Measurements from ENCODE around the gene CDH13.

Gene CDH13

DNA sequence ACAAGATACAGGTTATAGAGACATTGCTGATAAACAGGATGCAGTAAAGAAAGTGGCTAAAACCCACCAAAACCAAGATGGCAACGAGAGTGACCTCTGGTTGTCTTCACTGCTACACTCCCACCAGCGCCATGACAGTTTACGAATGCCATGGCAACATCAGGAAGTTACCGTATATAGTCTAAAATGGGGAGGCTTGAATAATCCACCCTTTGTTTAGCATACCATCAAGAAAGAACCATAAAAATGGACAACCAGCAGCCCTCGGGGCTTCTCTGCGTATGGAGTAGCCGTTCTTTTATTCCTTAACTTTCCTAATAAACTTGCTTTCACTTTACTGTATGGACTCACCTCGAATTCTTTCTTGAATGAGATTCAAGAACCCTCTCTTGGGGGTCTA, 21.7 kb upstream of the CDH13 start:
- peaks cover 2% of the 10 kb centered on the region for H3K27me3 ChIP-seq (ENCODE audit: insufficient read depth, low read length, poor library complexity)
- DNase-seq (no peak), ATAC-seq (ENCODE audit: insufficient read depth, low read depth) (no peak)
- H3K9ac ChIP-seq (ENCODE audit: low read depth, low read length) = no peak overlapping the region
- H3K9me3 ChIP-seq (ENCODE audit: insufficient read depth, low read length, severe bottlenecking) = no peaks in the 10 kb centered on the region
- no peaks in the 10 kb centered on the region for H3K79me2 ChIP-seq (ENCODE audit: insufficient read depth, low read length)
- no peaks in the 10 kb centered on the region for H3K36me3 ChIP-seq (ENCODE audit: insufficient read depth, low read length)
- no peaks in the 10 kb centered on the region for H3K4me1 ChIP-seq (ENCODE audit: insufficient read depth, low read length)
- H2AFZ ChIP-seq (ENCODE audit: low read depth, low read length) = no peak overlapping the region
- TF ChIP-seq CTCF (IDR thresholded peaks at IDR 0.05; ENCODE audit: borderline replicate concordance, extremely low read depth, low read length, poor library complexity, severe bottlenecking) (no peak), EZH2 (IDR thresholded peaks at IDR 0.05; ENCODE audit: borderline replicate concordance, low read depth, low read length, severe bottlenecking) (no peak)
- H3K4me3 ChIP-seq (ENCODE audit: low read depth in 1 of 2, low read length in 2 of 2) = no peak overlapping the region
- H3K27ac ChIP-seq (ENCODE audit: low read length) = no peak overlapping the region
- no peaks in the 10 kb centered on the region; the same call in 1 of the 2 replicates for H4K20me1 ChIP-seq (ENCODE audit: insufficient read depth, low read length)
- H3K4me2 ChIP-seq (ENCODE audit: insufficient read depth, low read length) = no peak overlapping the region

GRCh38 chr16:82605863-82606620, 20.7 kb upstream of the CDH13 start:
- no peak overlapping the region for H2AFZ ChIP-seq (ENCODE audit: low read depth, low read length)
- H3K27ac ChIP-seq (ENCODE audit: low read length) = no peak overlapping the region
- no peaks in the 10 kb centered on the region for H3K4me1 ChIP-seq (ENCODE audit: insufficient read depth, low read length)
- H3K9ac ChIP-seq (ENCODE audit: low read depth, low read length) = no peak overlapping the region
- no peaks in the 10 kb centered on the region for H3K79me2 ChIP-seq (ENCODE audit: insufficient read depth, low read length)
- no peak overlapping the region for H3K4me3 ChIP-seq (ENCODE audit: low read depth in 1 of 2, low read length in 2 of 2)
- H4K20me1 ChIP-seq (ENCODE audit: insufficient read depth, low read length) = no peaks in the 10 kb centered on the region; the same call in 1 of the 2 replicates
- TF ChIP-seq CTCF (IDR thresholded peaks at IDR 0.05; ENCODE audit: borderline replicate concordance, extremely low read depth, low read length, poor library complexity, severe bottlenecking) (no peak), EZH2 (IDR thresholded peaks at IDR 0.05; ENCODE audit: borderline replicate concordance, low read depth, low read length, severe bottlenecking) (no peak)
- DNase-seq = no peak
- peaks cover 2% of the 10 kb centered on the region for H3K27me3 ChIP-seq (ENCODE audit: insufficient read depth, low read length, poor library complexity)
- no peak for ATAC-seq (ENCODE audit: insufficient read depth, low read depth)
- no peaks in the 10 kb centered on the region for H3K36me3 ChIP-seq (ENCODE audit: insufficient read depth, low read length)
- H3K4me2 ChIP-seq (ENCODE audit: insufficient read depth, low read length) = no peak overlapping the region
- H3K9me3 ChIP-seq (ENCODE audit: insufficient read depth, low read length, severe bottlenecking) = no peaks in the 10 kb centered on the region

DNA sequence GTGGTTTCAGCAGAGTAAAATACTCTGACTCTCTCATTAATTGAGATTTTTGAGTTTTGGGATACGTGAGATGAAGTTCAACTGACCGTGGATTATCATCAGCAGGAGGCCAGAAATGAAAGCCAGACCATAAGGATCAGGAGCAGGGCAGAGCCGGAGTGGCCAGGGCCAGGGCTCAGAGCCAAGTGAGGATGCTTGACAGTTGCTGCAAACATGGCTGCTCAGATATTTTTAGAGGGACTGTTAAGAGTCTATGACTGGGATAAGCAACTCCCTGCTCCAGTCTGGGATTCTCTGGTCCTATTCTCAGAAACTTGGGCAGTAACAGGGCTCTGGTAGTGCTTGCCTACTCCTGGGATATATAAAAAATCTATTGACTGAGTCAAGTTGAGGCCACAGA, 17.6 kb upstream of the CDH13 start:
- Histone ChIP-seq H3K4me3 (ENCODE audit: low read depth in 1 of 2, low read length in 2 of 2) (no peak overlapping the region), H3K27ac (ENCODE audit: low read length) (no peak overlapping the region), H3K9ac (ENCODE audit: low read depth, low read length) (no peak overlapping the region), H3K79me2 (ENCODE audit: insufficient read depth, low read length) (no peaks in the 10 kb centered on the region), H4K20me1 (ENCODE audit: insufficient read depth, low read length) (no peaks in the 10 kb centered on the region), H2AFZ (ENCODE audit: low read depth, low read length) (no peak overlapping the region), H3K27me3 (ENCODE audit: insufficient read depth, low read length, poor library complexity) (no peaks in the 10 kb centered on the region), H3K4me2 (ENCODE audit: insufficient read depth, low read length) (no peak overlapping the region), H3K4me1 (ENCODE audit: insufficient read depth, low read length) (no peaks in the 10 kb centered on the region), H3K9me3 (ENCODE audit: insufficient read depth, low read length, severe bottlenecking) (no peaks in the 10 kb centered on the region), H3K36me3 (ENCODE audit: insufficient read depth, low read length) (no peaks in the 10 kb centered on the region)
- no peak for TF ChIP-seq CTCF (IDR thresholded peaks at IDR 0.05; ENCODE audit: borderline replicate concordance, extremely low read depth, low read length, poor library complexity, severe bottlenecking)
- ATAC-seq (ENCODE audit: insufficient read depth, low read depth) = no peak
- DNase-seq = no peak
